B cell (primary cell): ENCODE data around the gene GDF2. TPM values are rescaled to one million over a fixed set of nuclear protein-coding genes. Genes with fewer than 3 reads are reported as not detected.

ENCODE experiments used
- ATAC-seq: fragments of 200-7000 bp; cut with Tn5 transposase; one replicate; pipeline ENCODE4 v1.10.0; 2021; ENCODE audit warnings: low read depth, mild to moderate bottlenecking, moderate number of reproducible peaks, moderate library complexity
- CTCF ChIA-PET: fragments of 350-600 bp; sonication (Branson Sonifier 250); formaldehyde crosslinking; loops from one replicate; lab custom pipeline; 2021; ENCODE audit warnings: antibody characterized with exemption, inconsistent platforms; lab: Charles Lee
- POLR2A ChIA-PET: fragments of 350-600 bp; sonication (Branson Sonifier 250); formaldehyde crosslinking; loops from one replicate; lab custom pipeline; 2021; ENCODE audit warnings: antibody characterized with exemption; lab: Charles Lee
- DNase-seq: peaks from one replicate; pipeline ENCODE4 v3.0.0; 2013
- H2AFZ ChIP-seq: 2 replicates; pipeline ENCODE4 v1.6.1; 2012; ENCODE audit warnings: mild to moderate bottlenecking, low read depth, low read length; ENCODE audit not compliant: insufficient read depth, poor library complexity, severe bottlenecking
- H3K27ac ChIP-seq, 2 donors: 1 replicate in 1 of 2; 2 replicates in 1 of 2; pipeline ENCODE4 v1.5.1; 2012 to 2013; ENCODE audit warnings: low read length in 2 of 2, mild to moderate bottlenecking in 2 of 2, moderate library complexity in 1 of 2
- H3K27me3 ChIP-seq, 4 experiments: fragments of 200-600 bp in 1 of 4; sonication (generic) in 1 of 4; replicated peaks in 1 of 4; 1 replicate in 2 of 4; 2 replicates in 2 of 4; pipeline versions ENCODE4 v1.6.1 to v1.7.0; 2013 to 2016; ENCODE audit warnings: low read length in 3 of 4, mild to moderate bottlenecking in 2 of 4, mixed read lengths in 1 of 4, moderate library complexity in 1 of 4; ENCODE audit not compliant: insufficient read depth in 4 of 4, control insufficient read depth in 3 of 4; ENCODE audit errors: control extremely low read depth in 1 of 4
- H3K36me3 ChIP-seq, 2 experiments: replicated peaks in 1 of 2; 1 replicate in 1 of 2; 2 replicates in 1 of 2; pipeline versions ENCODE4 v1.6.1 to v1.7.1; 2013; ENCODE audit warnings: low read length in 1 of 2; ENCODE audit not compliant: insufficient read depth in 2 of 2, control insufficient read depth in 1 of 2; ENCODE audit errors: control extremely low read depth in 1 of 2, extremely low read depth in 1 of 2
- H3K4me1 ChIP-seq, 2 donors: fragments of 200-600 bp in 1 of 2; sonication (generic) in 1 of 2; 1 replicate in 1 of 2; 2 replicates in 1 of 2; pipeline versions ENCODE4 v1.5.1 to v1.6.1; 2013 to 2017; ENCODE audit warnings: low read length in 2 of 2; ENCODE audit not compliant: control insufficient read depth in 2 of 2, insufficient read depth in 2 of 2
- H3K4me2 ChIP-seq: replicated peaks from 2 replicates; pipeline ENCODE3; 2012; ENCODE audit warnings: mild to moderate bottlenecking, low read depth, low read length; ENCODE audit not compliant: poor library complexity, severe bottlenecking
- H3K4me3 ChIP-seq, 5 experiments: fragments of 200-600 bp in 1 of 5; sonication (generic) in 1 of 5; 1 replicate in 3 of 5; 2 replicates in 2 of 5; pipeline versions ENCODE4 v1.5.1 to v1.7.0; 2011 to 2016; ENCODE audit warnings: low read length in 4 of 5, mild to moderate bottlenecking in 4 of 5, low read depth in 2 of 5, control low read depth in 1 of 5, moderate library complexity in 1 of 5; ENCODE audit not compliant: insufficient read depth in 1 of 5; ENCODE audit errors: control extremely low read depth in 1 of 5, extremely low read depth in 1 of 5
- H3K79me2 ChIP-seq: fragments of 200-600 bp; sonication (generic); one replicate; pipeline ENCODE4 v1.6.0; 2016; ENCODE audit warnings: low read length; ENCODE audit not compliant: control insufficient read depth, insufficient read depth
- H3K9ac ChIP-seq: fragments of 200-600 bp; sonication (generic); 2 replicates; pipeline ENCODE4 v1.6.1; 2017; ENCODE audit warnings: mild to moderate bottlenecking, low read length, moderate library complexity
- H3K9me3 ChIP-seq, 3 donors: one replicate each; pipeline versions ENCODE4 v1.6.1 to v1.7.1; 2013; ENCODE audit warnings: low read length in 2 of 3; ENCODE audit not compliant: control insufficient read depth in 2 of 3, insufficient read depth in 1 of 3; ENCODE audit errors: control extremely low read depth in 1 of 3
- H4K20me1 ChIP-seq: 2 replicates; pipeline ENCODE4 v1.6.0; 2012; ENCODE audit warnings: mild to moderate bottlenecking, low read length; ENCODE audit not compliant: insufficient read depth, control insufficient read depth, poor library complexity, severe bottlenecking
- H3K27ac Mint-ChIP-seq: one replicate; pipeline ENCODE4 v1.8.0; 2021; ENCODE audit warnings: mixed read lengths
- H3K27me3 Mint-ChIP-seq: one replicate; pipeline ENCODE4 v1.8.0; 2021; ENCODE audit warnings: mixed read lengths
- H3K4me1 Mint-ChIP-seq: one replicate; pipeline ENCODE4 v1.8.0; 2021; ENCODE audit warnings: mixed read lengths
- H3K4me3 Mint-ChIP-seq: one replicate; pipeline ENCODE4 v1.8.0; 2021; ENCODE audit warnings: mixed read lengths
- H3K9me3 Mint-ChIP-seq: one replicate; pipeline ENCODE4 v1.8.0; 2022; ENCODE audit warnings: mixed read lengths; ENCODE audit not compliant: insufficient read depth
- CTCF ChIP-seq: fragments of 200-600 bp; IDR thresholded peaks from one replicate; pipeline ENCODE4 v1.8.0; 2022; ENCODE audit warnings: antibody characterized with exemption, mild to moderate bottlenecking
- EZH2 ChIP-seq: IDR thresholded peaks from 2 replicates; pipeline ENCODE4 v1.6.1; 2012; ENCODE audit warnings: borderline replicate concordance, low read depth, mild to moderate bottlenecking, moderate library complexity, low read length; ENCODE audit not compliant: insufficient read depth, poor library complexity, severe bottlenecking
- WGBS: methylation state at CpG from one replicate; pipeline ENCODE4 v1.1.5; 2013; ENCODE audit warnings: missing lambda C conversion rate; ENCODE audit not compliant: insufficient coverage; 5-methylcytosine and 5-hydroxymethylcytosine counted together
- intact Hi-C: fragments of 100-400 bp; cut with micrococcal nuclease; formaldehyde crosslinking; loops from one replicate; pipeline ENCODE4 v1.10.0; 2022
- polyA plus RNA-seq: library from polyadenylated mRNA; depleted of rRNA; stranded (reverse); fragments of >200 nt; gene quantifications from 2 replicates; pipeline ENCODE4 v1.2.3, GENCODE V29; 2012
- total RNA-seq, 2 donors: library from RNA; stranded (reverse); fragments of 120-200 nt in 1 of 2; gene quantifications; 1 replicate in 1 of 2; 2 replicates in 1 of 2; pipeline versions ENCODE4 v1.2.3 to v1.2.4, GENCODE V29; 2013 to 2022

Gene GDF2
- total and polyA plus RNA-seq, 2 donors (not counting 1 experiment from before 2014, with no cell fraction given): not detected

DNA sequence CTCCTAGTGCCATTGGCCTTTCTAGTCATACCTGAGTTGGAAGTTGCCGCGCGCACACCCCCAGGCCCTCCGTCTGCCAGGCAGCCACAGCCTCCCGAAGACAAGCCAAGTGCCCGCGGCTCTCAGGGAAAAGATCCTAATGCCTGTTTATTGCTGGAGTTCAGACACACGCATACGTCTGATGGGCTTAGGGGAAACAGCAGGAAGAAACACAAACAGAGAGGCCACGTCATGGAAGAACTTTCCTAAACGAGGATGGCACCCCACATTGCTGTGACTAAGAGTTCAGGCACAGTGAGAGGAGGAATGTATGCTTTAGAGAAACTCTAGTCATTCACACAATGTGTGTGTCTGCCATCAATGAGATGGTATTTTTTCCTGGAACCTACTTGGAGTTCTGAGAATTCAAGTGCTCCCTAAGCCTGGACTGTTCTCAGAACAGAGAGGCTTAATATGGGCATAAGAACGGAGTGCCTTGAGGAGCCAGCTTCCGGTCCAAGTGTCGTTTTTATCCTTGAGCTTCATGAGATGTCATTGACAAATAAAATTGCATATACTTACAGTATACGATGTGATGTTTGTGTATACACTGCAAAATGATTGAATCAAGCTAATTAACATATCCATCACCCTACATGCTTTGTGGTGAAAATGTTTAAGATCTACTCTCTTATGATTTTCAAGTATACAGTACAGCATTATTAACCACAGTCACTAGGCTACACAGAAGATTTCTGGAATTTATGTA lies 14.3 kb downstream of the GDF2 start:
- peaks cover 7% of the 10 kb centered on the region for H3K4me1 Mint-ChIP-seq
- H3K4me1 ChIP-seq: peaks cover 5 to 6% of the 10 kb centered on the region in 2 donors
- H3K4me3 Mint-ChIP-seq: no peak overlapping the region
- ChIA-PET CTCF (no interaction called here), POLR2A (no interaction called here)
- H3K36me3 ChIP-seq: no peaks in the 10 kb centered on the region
- ATAC-seq (no peak), DNase-seq (no peak)
- H3K9me3 Mint-ChIP-seq: no peaks in the 10 kb centered on the region
- no peak overlapping the region for H2AFZ ChIP-seq
- no peak overlapping the region for H3K27ac ChIP-seq
- intact Hi-C loops: no loop called here
- 97% methylated on average over 10 of the region's 15 CpGs for WGBS
- no peaks in the 10 kb centered on the region for H3K79me2 ChIP-seq
- H3K27me3 ChIP-seq: peaks cover 0 to 3% (median 0%) of the 10 kb centered on the region in 4 experiments
- no peak overlapping the region for H3K27ac Mint-ChIP-seq
- no peak overlapping the region for H3K9ac ChIP-seq
- H3K27me3 Mint-ChIP-seq: peaks cover 42% of the 10 kb centered on the region
- no peak overlapping the region for H3K4me2 ChIP-seq
- no peak overlapping the region for H3K4me3 ChIP-seq
- TF ChIP-seq CTCF (no peak), EZH2 (no peak)
- H3K9me3 ChIP-seq: no peaks in the 10 kb centered on the region
- no peaks in the 10 kb centered on the region for H4K20me1 ChIP-seq

DNA sequence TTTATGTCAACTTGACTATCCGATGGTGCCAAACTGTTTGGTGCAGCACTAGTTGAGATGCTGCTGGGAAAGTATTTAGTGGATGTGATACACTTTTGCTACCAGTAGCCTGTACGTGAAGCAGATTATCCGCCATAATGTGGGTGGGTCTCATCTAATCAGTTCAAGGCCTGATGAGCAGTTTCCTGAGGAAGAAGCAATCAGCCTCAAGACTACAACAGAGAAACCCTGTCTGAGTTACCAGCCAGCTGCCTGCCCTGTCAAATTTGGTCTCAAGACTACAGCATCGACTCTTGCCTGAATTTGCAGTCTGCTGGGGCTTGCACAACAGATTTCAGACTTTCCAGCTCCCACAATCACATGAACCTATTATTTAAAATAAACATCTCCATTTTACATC lies 15.1 kb downstream of the GDF2 start:
- TF ChIP-seq CTCF: no peak
- no peak for TF ChIP-seq EZH2
- POLR2A ChIA-PET: no interaction called here
- Mint-ChIP-seq H3K4me1 (peaks cover 7% of the 10 kb centered on the region), H3K4me3 (no peak overlapping the region), H3K9me3 (no peaks in the 10 kb centered on the region), H3K27ac (no peak overlapping the region), H3K27me3 (peaks cover 42% of the 10 kb centered on the region)
- Histone ChIP-seq H3K4me1 (peaks cover 5 to 6% of the 10 kb centered on the region in 2 donors), H3K27me3 (peaks cover 0 to 3% (median 0%) of the 10 kb centered on the region in 4 experiments), H2AFZ (no peak overlapping the region), H3K36me3 (no peaks in the 10 kb centered on the region), H4K20me1 (no peaks in the 10 kb centered on the region), H3K9me3 (no peaks in the 10 kb centered on the region), H3K4me2 (no peak overlapping the region), H3K79me2 (no peaks in the 10 kb centered on the region), H3K27ac (no peak overlapping the region), H3K4me3 (no peak overlapping the region), H3K9ac (no peak overlapping the region)
- no peak for ATAC-seq
- WGBS: 91% methylated on average over 3 of the region's 4 CpGs
- intact Hi-C loops: no loop called here
- no peak for DNase-seq
- CTCF ChIA-PET: no interaction called here
